IPS-NIHi11 (cell line): ENCODE measurements around the gene MAT2B.
A peak's percentile ranks its signal among the peaks of the same experiment; 100 is the strongest.

Experiments used
- DNase-seq: peaks from one replicate; pipeline ENCODE4 v3.0.0; 2012; ENCODE audit warnings: mixed read lengths, low spot score

MAT2B gene

GRCh38 chr5:163505368-163506094 lies at the start of gene MAT2B:
MAT2B (plus strand) TSS chr5:163505619; CDS start chr5:163505687, 68 bp downstream.
- peak; percentile 98 for DNase-seq

DNA sequence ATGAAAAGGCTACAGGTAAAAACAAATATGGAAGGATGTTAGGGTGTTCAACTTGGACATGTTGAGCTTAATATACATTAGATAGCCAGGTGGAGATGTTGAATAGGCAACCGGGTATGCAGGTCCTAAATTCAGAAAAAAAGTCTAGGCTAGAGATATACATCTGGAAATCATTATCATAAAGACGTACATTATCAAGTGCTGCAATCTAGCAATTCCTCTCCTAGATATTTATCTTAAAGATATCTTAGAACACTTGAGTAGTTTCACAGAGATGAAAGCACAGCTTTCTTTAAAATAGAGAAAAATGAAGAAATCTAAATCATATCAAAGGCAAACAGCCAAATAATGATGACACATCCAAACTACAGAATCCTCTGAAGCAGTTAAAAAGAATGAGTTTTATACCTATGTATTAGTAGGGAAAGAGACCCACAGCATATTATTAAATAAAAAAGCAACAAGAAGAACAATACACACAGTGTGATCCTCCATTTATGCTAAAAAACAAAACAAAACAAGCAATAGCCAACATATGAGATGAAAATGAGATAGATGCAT lies 49.3 kb upstream of the MAT2B start:
- no peak for DNase-seq

DNA sequence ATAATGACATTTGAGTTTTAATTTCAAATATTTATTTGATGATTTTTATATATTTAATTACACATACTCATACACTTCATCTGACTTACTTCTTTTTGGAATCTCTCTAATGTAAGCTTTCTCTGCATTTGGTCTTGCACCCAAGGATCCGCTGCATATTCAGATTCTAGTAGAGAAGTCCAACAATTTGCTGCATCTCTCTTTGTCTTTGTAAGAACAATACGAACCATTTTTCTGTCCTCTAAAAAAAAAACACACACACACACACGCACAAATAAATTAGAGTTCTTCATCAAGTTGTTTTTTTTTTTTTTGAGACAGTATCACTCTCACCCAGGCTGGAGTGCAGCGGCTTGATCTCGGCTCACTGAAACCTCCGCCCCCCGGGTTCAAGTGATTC lies 48.6 kb upstream of the MAT2B start:
- no peak for DNase-seq

GRCh38 chr5:163458778-163459385 lies 46.5 kb upstream of the MAT2B start:
- DNase-seq: no peak

DNA sequence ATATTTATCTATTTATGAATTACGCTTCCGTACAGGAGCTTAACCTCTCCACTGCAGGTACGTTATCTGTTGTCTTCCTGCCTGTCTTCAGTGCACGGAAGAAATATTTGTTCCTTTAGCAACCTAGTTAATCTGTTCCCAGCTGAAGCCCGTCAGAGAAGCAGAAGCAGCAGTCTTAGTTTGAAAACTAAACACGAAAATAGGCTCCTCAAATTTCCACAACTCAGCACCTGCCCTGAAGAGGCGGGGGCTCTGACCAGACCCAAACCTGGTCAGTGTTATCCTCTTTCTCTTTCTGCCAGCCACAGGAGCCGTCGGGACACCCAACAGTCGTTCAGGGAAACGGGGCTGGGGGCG lies 46.0 kb upstream of the MAT2B start:
- DNase-seq: no peak

DNA sequence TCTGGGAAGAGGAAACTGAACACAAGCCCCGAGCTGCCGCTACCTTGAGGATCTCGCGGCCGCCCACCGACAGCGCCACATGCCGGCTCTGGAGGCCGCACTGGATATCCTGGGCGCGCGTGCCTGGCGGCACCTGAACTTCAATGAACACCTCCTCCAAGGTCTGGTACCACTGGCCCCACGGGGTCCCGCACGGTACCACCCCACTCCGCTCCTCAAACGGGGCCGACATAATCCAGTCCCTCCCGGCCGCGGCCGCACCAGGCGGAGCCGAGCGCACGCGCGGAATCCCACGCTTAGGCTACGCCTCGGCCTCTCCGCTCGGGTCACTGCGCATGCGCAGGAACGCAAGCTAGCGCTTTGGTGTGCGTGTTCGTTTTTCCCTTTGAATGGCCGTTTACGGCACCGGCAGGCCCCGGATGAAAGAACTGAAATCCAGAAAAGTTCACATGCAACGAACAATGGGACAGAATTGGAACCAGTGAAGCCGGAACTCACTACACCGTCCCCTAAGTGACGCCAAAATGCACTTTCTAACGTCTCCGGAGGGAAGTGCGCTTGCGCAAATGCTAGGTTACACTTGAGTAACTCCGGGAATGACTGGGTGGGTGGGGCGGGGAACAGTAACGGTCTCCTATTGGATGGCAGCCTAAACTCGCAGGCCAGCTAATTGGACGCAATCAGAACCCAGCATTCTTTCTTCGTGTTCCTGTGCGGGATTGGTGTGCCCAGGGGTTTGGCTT lies 45.4 kb upstream of the MAT2B start, which contains the start of gene NUDCD2:
NUDCD2 (minus strand) TSS at position 284 of the 743 bp plus-strand sequence; CDS start at position 232, 52 bp downstream.
- peak; percentile 87 for DNase-seq

DNA sequence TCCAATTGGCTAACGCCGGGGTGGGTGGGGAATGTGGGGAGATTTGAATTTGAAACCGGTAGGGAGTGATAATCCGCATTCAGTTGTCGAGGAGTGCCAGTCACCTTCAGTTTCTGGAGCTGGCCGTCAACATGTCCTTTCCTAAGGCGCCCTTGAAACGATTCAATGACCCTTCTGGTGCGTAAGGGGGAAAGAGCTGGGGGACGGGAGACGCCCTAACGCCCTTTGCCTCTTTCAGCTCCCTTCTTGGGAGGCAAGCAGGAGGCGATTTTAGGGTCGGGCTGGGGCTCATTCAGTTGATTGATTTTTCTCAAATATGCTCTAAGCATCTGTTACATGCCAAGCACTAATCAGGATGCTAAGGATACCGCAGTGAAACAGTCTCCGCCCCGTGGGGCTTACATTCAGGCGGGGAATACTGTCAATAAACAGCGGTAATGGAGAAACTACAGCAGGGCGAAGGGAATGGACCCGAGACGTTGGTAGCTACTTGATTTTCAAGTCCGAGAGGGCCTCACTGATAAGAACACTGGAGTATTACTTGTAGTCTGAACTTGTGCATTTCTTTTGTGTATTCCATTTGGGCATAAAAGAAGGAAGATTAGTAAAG lies 44.8 kb upstream of the MAT2B start, which contains the start of gene HMMR:
HMMR (plus strand) TSS at position 71 of the 610 bp plus-strand sequence; CDS start at position 132, 61 bp downstream.
- no peak for DNase-seq

DNA sequence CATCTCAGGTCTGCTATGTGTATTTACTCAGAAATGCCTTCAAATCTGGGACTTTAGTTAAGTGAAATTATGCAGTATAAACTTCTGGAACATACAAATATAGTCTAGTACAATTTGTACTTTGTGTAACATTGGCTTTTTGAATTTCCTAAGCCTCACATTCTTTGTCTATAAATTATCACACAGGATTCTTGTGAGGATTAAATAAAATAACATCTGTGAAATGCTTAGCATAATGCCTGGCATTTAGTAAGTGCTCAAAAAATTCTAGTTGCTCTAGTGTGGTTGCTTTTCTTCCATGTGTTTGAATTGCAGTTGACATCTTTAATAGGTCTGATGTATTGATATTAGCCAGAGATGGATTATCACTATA lies 42.4 kb upstream of the MAT2B start:
- no peak for DNase-seq

- DNase-seq: no peak
Observed at GRCh38 chr5:163467682-163468081, 37.7 kb upstream of the MAT2B start.

- DNase-seq: no peak
Observed at GRCh38 chr5:163473635-163474243, 31.7 kb upstream of the MAT2B start.

- DNase-seq: no peak
Observed at GRCh38 chr5:163475411-163475810, 30.0 kb upstream of the MAT2B start.

GRCh38 chr5:163478126-163478981 lies 27.1 kb upstream of the MAT2B start:
- no peak for DNase-seq

- DNase-seq: no peak
Observed at GRCh38 chr5:163478982-163479271, 26.5 kb upstream of the MAT2B start.

DNA sequence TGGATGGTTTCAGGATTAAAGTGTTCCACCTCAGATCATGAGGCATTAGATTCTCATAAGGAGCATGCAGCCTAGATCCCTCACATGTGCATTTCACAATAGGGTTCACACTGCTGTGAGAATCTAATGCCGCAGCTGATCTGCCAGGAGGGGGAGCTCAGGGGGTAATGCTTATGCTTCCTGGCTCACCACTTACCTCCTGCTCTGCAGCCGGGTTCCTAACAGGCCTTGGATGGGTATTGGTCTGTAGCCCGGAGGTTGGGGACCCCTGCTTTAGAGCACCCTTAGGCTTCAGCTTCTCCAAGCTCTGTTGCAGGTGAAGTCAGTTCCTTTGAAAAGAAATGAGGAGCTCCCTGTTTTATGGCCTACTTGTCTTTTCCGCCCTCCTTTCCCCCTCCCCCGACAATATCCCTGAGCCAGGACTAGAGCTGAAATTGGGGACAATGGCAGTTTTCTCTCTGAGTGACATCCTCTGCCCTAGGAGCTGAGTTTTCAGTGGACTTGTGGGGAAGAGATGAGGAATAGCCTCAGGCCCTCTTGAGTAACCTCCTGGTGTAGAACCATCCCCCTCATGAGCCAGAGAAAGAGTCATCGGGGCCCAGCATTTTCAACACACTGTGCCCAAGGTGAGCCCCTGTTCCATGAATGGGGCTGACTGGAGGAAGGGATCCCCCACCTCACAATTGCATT lies 16.2 kb upstream of the MAT2B start:
- no peak for DNase-seq

GRCh38 chr5:163489745-163490075 lies 15.7 kb upstream of the MAT2B start:
- no peak for DNase-seq

GRCh38 chr5:163496286-163496685 lies 9.1 kb upstream of the MAT2B start:
- DNase-seq: no peak

DNA sequence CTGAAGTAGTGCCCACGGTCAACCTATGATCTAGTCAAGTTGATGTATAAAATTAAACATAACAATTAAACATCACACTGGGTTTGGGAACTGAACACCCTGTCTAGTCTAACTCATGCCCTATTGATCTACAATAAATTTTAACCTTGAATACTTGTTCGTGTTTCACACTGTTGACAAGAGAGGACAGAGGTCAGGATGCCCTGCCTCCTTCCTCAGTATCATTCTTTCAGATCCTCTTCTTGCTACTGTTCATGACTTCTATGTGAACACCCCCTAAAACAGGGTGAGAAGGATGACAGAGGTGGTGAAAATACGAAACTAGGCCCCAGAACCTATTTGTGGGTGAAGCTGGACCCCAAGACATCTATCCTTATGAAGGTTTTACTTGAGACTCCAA lies 8.1 kb upstream of the MAT2B start:
- no peak for DNase-seq

GRCh38 chr5:163498886-163499285 lies 6.5 kb upstream of the MAT2B start:
- DNase-seq: no peak

DNA sequence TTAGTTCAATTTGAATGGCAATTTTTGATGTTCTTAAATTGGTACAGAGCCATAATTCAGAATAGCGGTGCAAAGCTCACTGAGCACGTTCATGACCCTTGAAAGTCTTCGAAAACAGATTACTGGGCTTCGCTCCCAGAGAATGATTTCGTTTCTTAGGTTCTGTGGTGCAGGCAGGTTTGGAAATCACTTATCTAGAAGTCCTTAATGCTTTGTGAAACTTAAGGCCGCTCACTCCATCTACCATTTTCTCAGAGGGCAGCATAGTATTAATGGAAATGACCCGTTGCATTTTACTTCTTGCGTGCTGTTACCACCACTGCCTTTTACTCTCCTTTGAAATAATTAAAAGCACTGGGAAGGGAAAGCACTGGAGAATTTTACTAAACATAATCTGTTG lies 2.9 kb upstream of the MAT2B start:
- no peak for DNase-seq
